ENCODE data around the gene SAC3D1. TPM values are rescaled to one million over a fixed set of nuclear protein-coding genes. Genes with fewer than 3 reads are reported as not detected.

Gene SAC3D1
- total and polyA plus RNA-seq, 2 of the 8 experiments (the other 6 are each of a cell fraction or from before 2014, with no cell fraction given), result 19.4 to 25.8 TPM

GRCh38 chr11:65085446-65085845 lies 44.4 kb downstream of the SAC3D1 start:
- H3K9me3 ChIP-seq (ENCODE audit: insufficient read depth in 2 of 2, low read depth in 1 of 2, low read length in 1 of 2), result no peaks in the 10 kb centered on the region
- H3K79me2 ChIP-seq (ENCODE audit: control insufficient read depth in 1 of 2, insufficient read depth in 2 of 2, low read length in 2 of 2), result peaks cover 10 to 33% of the 10 kb centered on the region in 2 experiments
- no peak overlapping the region for H3K27ac ChIP-seq (ENCODE audit: low read depth, low read length)
- ChIA-PET CTCF (ENCODE audit: partially characterized antibody) (interaction anchor here (0.9 to 2.3 kb wide), 2 partner anchors 25 to 199 kb away, joined by 4 to 7 read pairs; no protein-coding TSS in a partner anchor), POLR2A (ENCODE audit: partially characterized antibody) (interaction anchor here (0.7 to 16.8 kb wide), 6 partner anchors 12 to 44 kb away, joined by 3 to 230 read pairs (median 8); partner anchors contain the start of genes CDCA5, FAU, MRPL49 and VPS51)
- H2BK5ac ChIP-seq (ENCODE audit: low read depth, low read length), result no peak overlapping the region
- peaks cover 22% of the 10 kb centered on the region for H3K79me1 ChIP-seq (ENCODE audit: low read depth, low read length)
- H3K56ac ChIP-seq (replicated peaks; ENCODE audit: insufficient read length, low read depth, low read length), result no peak overlapping the region
- no peak overlapping the region for H2AK5ac ChIP-seq (ENCODE audit: low read depth, low read length)
- H3K4me2 ChIP-seq (ENCODE audit: insufficient read depth in 1 of 2, low read depth in 2 of 2, low read length in 2 of 2), result peak overlapping the region in 1 of 2 experiments; percentile 88; a peak in 2 of 4 replicates
- 91% methylated on average over 4 of the region's 4 CpGs; no CpG with 5 or more reads in 1 of the 2 experiments for WGBS, 2 experiments (ENCODE audit: extremely low coverage in 1 of 2, insufficient coverage in 1 of 2, insufficient read length in 1 of 2, insufficient replicate concordance in 2 of 2, low coverage in 1 of 2, low lambda C conversion rate in 2 of 2, missing lambda C conversion rate in 1 of 2)
- H4K20me1 ChIP-seq (replicated peaks in 1 of 2; ENCODE audit: control insufficient read depth in 1 of 2, insufficient read depth in 2 of 2, low read length in 2 of 2), result peaks cover 0 to 4% of the 10 kb centered on the region in 2 experiments
- peaks cover 0 to 9% (median 4%) of the 10 kb centered on the region in 4 experiments; a peak in 5 of 7 replicates for H3K4me1 ChIP-seq (replicated peaks in 1 of 4; ENCODE audit: control insufficient read depth in 3 of 4, insufficient read depth in 4 of 4, low read length in 3 of 4)
- H3K36me3 ChIP-seq (ENCODE audit: control insufficient read depth in 2 of 4, insufficient read depth in 4 of 4, low read length in 3 of 4), result peaks cover 10 to 24% (median 19%) of the 10 kb centered on the region in 4 experiments
- H4K5ac ChIP-seq (ENCODE audit: insufficient read length, low read depth, low read length), result no peak overlapping the region
- H2BK20ac ChIP-seq (ENCODE audit: low read length), result no peak overlapping the region
- H3K14ac ChIP-seq (ENCODE audit: insufficient read length), result no peak overlapping the region
- H3K27me3 ChIP-seq (replicated peaks in 1 of 4; ENCODE audit: control insufficient read depth in 3 of 4, extremely low read depth in 1 of 4, insufficient read depth in 3 of 4, low read length in 3 of 4), result no peaks in the 10 kb centered on the region
- H4K91ac ChIP-seq (replicated peaks; ENCODE audit: insufficient read length, low read length), result no peak overlapping the region
- no peak overlapping the region for H2BK120ac ChIP-seq (replicated peaks; ENCODE audit: low read depth, low read length)
- no peak overlapping the region for H2BK15ac ChIP-seq (ENCODE audit: low read length)
- no peak overlapping the region; a peak in 1 of 7 replicates for H3K9ac ChIP-seq (replicated peaks in 1 of 4; ENCODE audit: extremely low read depth in 1 of 4, low read depth in 3 of 4, low read length in 3 of 4)
- H3K4ac ChIP-seq (replicated peaks; ENCODE audit: insufficient read length, low read depth, low read length), result no peak overlapping the region
- no peak for FAIRE-seq
- no peak for DNase-seq (ENCODE audit: low read depth in 1 of 2, low spot score in 2 of 2)
- H3K4me3 ChIP-seq (ENCODE audit: extremely low read depth in 1 of 4, insufficient read depth in 2 of 4, low read depth in 3 of 4, low read length in 4 of 4), result peak overlapping the region in 1 of 4 experiments; percentile 99; a peak in 1 of 8 replicates
- peaks cover 8% of the 10 kb centered on the region for H3K23me2 ChIP-seq (ENCODE audit: low read depth, low read length)
- H2AFZ ChIP-seq (ENCODE audit: low read length), result no peak overlapping the region
- H3K23ac ChIP-seq (ENCODE audit: insufficient read length), result no peak overlapping the region
- H3K18ac ChIP-seq (ENCODE audit: extremely low read depth, low read length), result no peak overlapping the region
- no peak overlapping the region for H2BK12ac ChIP-seq (ENCODE audit: low read depth, low read length)
- H4K8ac ChIP-seq (ENCODE audit: extremely low read depth, insufficient read depth, low read length), result no peak overlapping the region
- TF ChIP-seq GTF2F1 (IDR thresholded peaks at IDR 0.05; ENCODE audit: borderline replicate concordance, low read depth, low read length) (no peak), SRF (IDR thresholded peaks at IDR 0.05; ENCODE audit: low read depth, low read length) (no peak), CBX5 (IDR thresholded peaks at IDR 0.05; ENCODE audit: low read depth, low read length) (no peak), CTCF (IDR thresholded peaks at IDR 0.05; ENCODE audit: control extremely low read depth in 1 of 3, insufficient read depth in 1 of 3, low read depth in 1 of 3, low read length in 3 of 3) (no peak), CTBP2 (IDR thresholded peaks at IDR 0.05; ENCODE audit: borderline replicate concordance, insufficient read depth, insufficient read length, low read length) (no peak), SP1 (IDR thresholded peaks at IDR 0.05; ENCODE audit: low read depth, low read length) (no peak), KDM5A (IDR thresholded peaks at IDR 0.05; ENCODE audit: low read length) (no peak), MAFK (IDR thresholded peaks at IDR 0.05; ENCODE audit: low read depth, low read length) (no peak), HDAC2 (IDR thresholded peaks at IDR 0.05; ENCODE audit: borderline replicate concordance in 1 of 2, low read depth in 2 of 2, low read length in 2 of 2) (no peak), SAP30 (IDR thresholded peaks at IDR 0.05; ENCODE audit: insufficient read depth, insufficient replicate concordance, low read length) (no peak)
